Astrocyte of the spinal cord (primary cell): ENCODE data around the gene B4GALT3.
"Not testable (repeated sequence)": the region's sequence is repeated elsewhere in the genome, so short reads cannot be mapped to it uniquely, and the experiment has no call there.

Experiments used
- DNase-seq: peaks from one replicate; pipeline ENCODE4 v3.0.0; 2011; ENCODE audit warnings: low read depth, low spot score
- H3K4me3 ChIP-seq: 2 replicates; pipeline ENCODE4 v1.5.1; 2011; ENCODE audit warnings: low read depth, mild to moderate bottlenecking, low read length, moderate library complexity
- CTCF ChIP-seq: IDR thresholded peaks from 2 replicates; pipeline ENCODE4 v1.5.1; 2012; ENCODE audit warnings: low read depth, mild to moderate bottlenecking, low read length, inconsistent platforms
- in situ Hi-C: cut with HindIII; loops from 2 replicates; pipeline ENCODE4 v1.10.0; 2017; ENCODE audit warnings: low sequenced_read_pairs

The B4GALT3 gene

GRCh38 chr1:161177112-161177935, at the start of gene B4GALT3:
Gene B4GALT3 (minus strand): TSS chr1:161177507. CDS start chr1:161176060, 1,447 bp downstream.
- in situ Hi-C loops, result no loop called here
- peak; percentile 76 for DNase-seq
- peak within 1 kb of the TSS; percentile 96 for H3K4me3 ChIP-seq
- TF ChIP-seq CTCF, result no peak

GRCh38 chr1:161226759-161227158, 49.5 kb upstream of the B4GALT3 start:
- no peak for TF ChIP-seq CTCF
- H3K4me3 ChIP-seq, result peak overlapping the region; percentile 87
- in situ Hi-C loops, result no loop called here
- no peak for DNase-seq

- in situ Hi-C loops, result no loop called here
- no peak for DNase-seq
- H3K4me3 ChIP-seq, result peak overlapping the region; percentile 87
- TF ChIP-seq CTCF, result no peak
Observed at GRCh38 chr1:161226320-161226711, 49.0 kb upstream of the B4GALT3 start.

GRCh38 chr1:161225534-161226319, 48.4 kb upstream of the B4GALT3 start, which contains the start of gene TOMM40L:
Gene TOMM40L (plus strand): TSS chr1:161226060. CDS start chr1:161226490, 430 bp downstream.
- in situ Hi-C loops, result no loop called here
- DNase-seq, result peak; percentile 100
- H3K4me3 ChIP-seq, result peak within 1 kb of the TSS; percentile 87
- TF ChIP-seq CTCF, result peak; percentile 71

GRCh38 chr1:161225178-161225533, 47.8 kb upstream of the B4GALT3 start:
- H3K4me3 ChIP-seq, result no peak overlapping the region
- no peak for DNase-seq
- in situ Hi-C loops, result no loop called here
- TF ChIP-seq CTCF, result no peak

- H3K4me3 ChIP-seq, DNase-seq: not testable (repeated sequence)
- in situ Hi-C loops, result loop anchor here (25.0 kb wide), 1 partner anchor 138 kb away; the partner anchor contains the start of gene CFAP126
Observed at GRCh38 chr1:161224695-161225087, 47.4 kb upstream of the B4GALT3 start.
